Nephron progenitor cell (in vitro differentiated cells): ENCODE results near the gene JUN.

Experiments used
- DNase-seq: peaks from one replicate; pipeline ENCODE4 v3.0.0; 2021
- H3K27ac Mint-ChIP-seq: 2 replicates; pipeline ENCODE4 v1.8.0; 2021; ENCODE audit warnings: mild to moderate bottlenecking, moderate library complexity, mixed read lengths
- H3K27me3 Mint-ChIP-seq: 2 replicates; pipeline ENCODE4 v1.8.0; 2021; ENCODE audit warnings: mild to moderate bottlenecking, low read depth, mixed read lengths; ENCODE audit not compliant: poor library complexity
- H3K36me3 Mint-ChIP-seq: 2 replicates; pipeline ENCODE4 v1.8.0; 2021; ENCODE audit warnings: low read depth, mixed read lengths
- H3K4me1 Mint-ChIP-seq: 2 replicates; pipeline ENCODE4 v1.8.0; 2021; ENCODE audit warnings: mixed read lengths
- H3K4me3 Mint-ChIP-seq: 2 replicates; pipeline ENCODE4 v1.8.0; 2021; ENCODE audit warnings: mild to moderate bottlenecking, moderate library complexity, mixed read lengths
- H3K9me3 Mint-ChIP-seq: 2 replicates; pipeline ENCODE4 v1.8.0; 2021; ENCODE audit warnings: mild to moderate bottlenecking, moderate library complexity, mixed read lengths
- TF ChIP-seq, protein P1 (sequence below): fragments of 200-600 bp; sonication (generic); IDR thresholded peaks from 2 replicates; pipeline ENCODE4 v1.5.0; 2021; ENCODE audit warnings: antibody characterized with exemption

Gene JUN

DNA sequence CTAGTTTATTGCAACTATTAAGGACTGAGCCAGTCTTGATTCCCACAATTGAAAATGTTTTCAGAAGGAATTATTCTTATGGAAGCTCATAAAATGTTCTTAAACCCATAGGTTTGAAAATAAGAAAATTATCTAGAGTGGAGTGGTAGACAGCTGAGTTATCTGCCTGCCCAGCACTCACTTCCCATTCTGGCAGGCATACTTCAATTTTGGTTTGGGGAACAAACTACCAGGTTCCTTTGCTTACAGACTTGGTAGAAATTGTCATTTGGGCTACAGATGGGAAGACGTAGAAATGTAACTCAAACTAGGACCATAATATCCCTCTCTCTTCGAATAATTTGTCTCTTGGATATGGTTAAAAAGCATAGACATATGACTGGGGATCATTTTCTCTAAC lies 18.4 kb downstream of the JUN start:
- H3K27me3 Mint-ChIP-seq = peaks cover 27% of the 10 kb centered on the region
- TF ChIP-seq, protein P1, sequence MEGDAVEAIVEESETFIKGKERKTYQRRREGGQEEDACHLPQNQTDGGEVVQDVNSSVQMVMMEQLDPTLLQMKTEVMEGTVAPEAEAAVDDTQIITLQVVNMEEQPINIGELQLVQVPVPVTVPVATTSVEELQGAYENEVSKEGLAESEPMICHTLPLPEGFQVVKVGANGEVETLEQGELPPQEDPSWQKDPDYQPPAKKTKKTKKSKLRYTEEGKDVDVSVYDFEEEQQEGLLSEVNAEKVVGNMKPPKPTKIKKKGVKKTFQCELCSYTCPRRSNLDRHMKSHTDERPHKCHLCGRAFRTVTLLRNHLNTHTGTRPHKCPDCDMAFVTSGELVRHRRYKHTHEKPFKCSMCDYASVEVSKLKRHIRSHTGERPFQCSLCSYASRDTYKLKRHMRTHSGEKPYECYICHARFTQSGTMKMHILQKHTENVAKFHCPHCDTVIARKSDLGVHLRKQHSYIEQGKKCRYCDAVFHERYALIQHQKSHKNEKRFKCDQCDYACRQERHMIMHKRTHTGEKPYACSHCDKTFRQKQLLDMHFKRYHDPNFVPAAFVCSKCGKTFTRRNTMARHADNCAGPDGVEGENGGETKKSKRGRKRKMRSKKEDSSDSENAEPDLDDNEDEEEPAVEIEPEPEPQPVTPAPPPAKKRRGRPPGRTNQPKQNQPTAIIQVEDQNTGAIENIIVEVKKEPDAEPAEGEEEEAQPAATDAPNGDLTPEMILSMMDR = no peak
- H3K9me3 Mint-ChIP-seq = no peaks in the 10 kb centered on the region
- no peaks in the 10 kb centered on the region for H3K36me3 Mint-ChIP-seq
- H3K27ac Mint-ChIP-seq = no peak overlapping the region
- H3K4me1 Mint-ChIP-seq = no peaks in the 10 kb centered on the region
- DNase-seq = no peak
- no peak overlapping the region for H3K4me3 Mint-ChIP-seq

DNA sequence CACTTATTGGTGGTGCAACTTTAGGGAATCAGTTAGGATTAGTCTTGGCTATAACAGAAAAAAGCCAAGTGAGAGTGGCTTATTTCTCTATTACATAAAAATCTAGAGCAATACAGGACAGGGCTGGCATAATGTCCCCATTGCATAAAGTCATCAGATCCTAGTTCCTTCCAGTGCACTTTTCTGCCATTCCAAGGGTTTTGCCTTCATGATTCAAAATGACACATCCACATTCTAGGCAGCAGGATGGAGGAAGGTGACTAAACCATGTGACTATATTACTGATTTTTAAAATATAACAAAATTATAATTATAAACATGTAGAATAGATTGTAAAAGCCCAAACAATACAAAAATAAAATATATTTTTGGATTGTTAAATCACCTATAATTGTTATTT lies 18.8 kb downstream of the JUN start:
- H3K27ac Mint-ChIP-seq = no peak overlapping the region
- no peaks in the 10 kb centered on the region for H3K36me3 Mint-ChIP-seq
- TF ChIP-seq, protein P1 = no peak
- H3K27me3 Mint-ChIP-seq = peaks cover 27% of the 10 kb centered on the region
- no peak overlapping the region for H3K4me3 Mint-ChIP-seq
- no peak for DNase-seq
- no peaks in the 10 kb centered on the region for H3K4me1 Mint-ChIP-seq
- no peaks in the 10 kb centered on the region for H3K9me3 Mint-ChIP-seq

DNA sequence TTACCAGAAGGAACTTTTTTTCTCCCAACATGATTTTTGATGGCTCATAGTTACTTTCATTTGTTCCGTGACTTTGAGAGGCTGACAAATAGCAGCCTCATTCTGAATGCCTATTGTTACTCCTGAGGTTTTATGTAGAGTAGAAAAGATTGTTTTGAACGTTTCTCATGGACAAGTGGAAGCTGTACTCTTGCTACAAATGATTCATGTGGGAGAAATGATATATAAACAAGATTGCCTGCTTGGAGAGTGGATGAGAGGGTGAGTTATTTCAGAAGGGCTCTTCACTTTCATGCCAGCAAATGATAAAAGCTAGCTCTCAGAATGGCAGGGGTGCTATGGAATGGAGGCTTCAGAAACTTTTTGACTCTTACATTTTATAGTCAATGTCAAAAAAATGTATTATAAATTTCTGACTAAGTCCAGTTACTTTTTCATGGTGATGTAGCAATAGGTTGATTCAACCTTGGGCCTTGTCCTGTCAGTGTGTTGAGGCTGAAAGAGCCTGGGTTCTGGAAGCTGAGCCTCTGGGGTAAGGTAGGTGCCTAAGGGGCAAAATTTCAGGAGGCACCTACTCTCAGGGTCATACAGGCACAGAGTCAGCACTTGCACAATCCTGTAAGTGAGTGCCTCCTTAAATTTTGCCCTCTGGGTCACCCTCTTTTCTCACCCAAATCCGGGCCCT lies 19.4 kb downstream of the JUN start:
- H3K27me3 Mint-ChIP-seq = peaks cover 25% of the 10 kb centered on the region
- no peak overlapping the region for H3K27ac Mint-ChIP-seq

DNA sequence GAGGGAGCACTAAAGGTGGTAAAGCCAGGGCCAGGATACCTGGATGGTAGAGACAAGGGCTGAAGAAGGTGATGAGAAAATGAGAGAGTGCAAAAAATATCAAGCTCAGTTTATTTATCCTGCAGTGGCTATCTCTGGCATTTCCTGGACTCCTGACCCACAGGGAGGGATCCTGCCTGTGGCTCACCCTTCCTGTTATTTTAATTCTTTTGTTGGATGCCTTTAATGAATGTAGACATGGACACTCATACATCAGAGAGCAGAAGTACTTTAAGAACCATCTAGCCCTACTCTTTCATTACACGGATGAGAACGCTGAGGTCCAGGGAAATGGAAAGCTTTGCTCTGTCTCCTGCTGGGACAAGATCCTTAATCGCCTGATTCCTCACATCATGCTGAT lies 20.6 kb downstream of the JUN start:
- no peak overlapping the region for H3K27ac Mint-ChIP-seq
- H3K4me1 Mint-ChIP-seq = no peaks in the 10 kb centered on the region
- H3K36me3 Mint-ChIP-seq = no peaks in the 10 kb centered on the region
- TF ChIP-seq, protein P1 = no peak
- H3K9me3 Mint-ChIP-seq = no peaks in the 10 kb centered on the region
- no peak overlapping the region for H3K4me3 Mint-ChIP-seq
- peaks cover 22% of the 10 kb centered on the region for H3K27me3 Mint-ChIP-seq
- no peak for DNase-seq

More for the DNA sequence above, 19.4 kb downstream of the JUN start:
- TF ChIP-seq, protein P1 = no peak
- Mint-ChIP-seq H3K36me3 (no peaks in the 10 kb centered on the region), H3K9me3 (no peaks in the 10 kb centered on the region), H3K4me1 (no peaks in the 10 kb centered on the region), H3K4me3 (no peak overlapping the region)
- DNase-seq = no peak

DNA sequence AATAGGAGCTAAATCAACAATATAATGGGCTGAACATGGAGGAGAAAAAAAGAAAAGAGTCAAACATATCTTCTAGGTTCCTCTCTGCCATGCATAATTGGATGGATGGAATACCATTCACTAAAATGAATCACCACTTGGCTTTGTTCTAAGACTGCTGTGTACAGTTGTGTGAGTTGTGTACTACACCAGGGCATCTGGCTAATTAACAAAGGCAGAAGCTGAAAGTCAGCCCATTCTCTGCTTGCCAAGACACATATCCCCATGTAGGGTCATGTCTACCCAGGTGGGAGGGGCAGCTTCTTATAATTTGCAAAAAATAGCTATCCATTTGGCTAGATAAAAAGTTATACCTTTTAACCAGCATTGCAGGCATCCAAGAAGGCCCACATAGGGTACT lies 21.0 kb downstream of the JUN start:
- no peak overlapping the region for H3K27ac Mint-ChIP-seq
- DNase-seq = no peak
- TF ChIP-seq, protein P1 = no peak
- H3K27me3 Mint-ChIP-seq = peaks cover 22% of the 10 kb centered on the region
- H3K4me3 Mint-ChIP-seq = no peak overlapping the region
- H3K4me1 Mint-ChIP-seq = no peaks in the 10 kb centered on the region
- no peaks in the 10 kb centered on the region for H3K9me3 Mint-ChIP-seq
- H3K36me3 Mint-ChIP-seq = no peaks in the 10 kb centered on the region

DNA sequence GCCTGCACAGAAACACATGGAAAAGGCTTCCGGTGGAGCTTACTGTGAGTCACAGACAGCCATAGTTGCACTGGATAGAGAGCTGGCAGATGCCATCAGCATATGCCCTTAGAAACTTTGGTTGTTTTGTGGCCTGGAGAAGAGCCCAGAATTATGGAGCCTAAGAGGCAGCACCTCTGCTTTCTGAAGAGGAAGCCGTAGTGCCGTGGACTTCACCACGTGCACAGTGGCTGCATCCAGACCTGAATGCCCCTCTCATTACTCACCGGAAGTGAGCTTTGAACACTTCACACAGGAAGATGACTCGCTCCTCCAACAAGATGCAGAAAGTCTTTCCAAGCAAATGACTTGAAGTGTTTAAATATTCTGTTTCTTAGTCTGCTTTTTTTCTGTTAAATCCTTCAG lies 28.4 kb downstream of the JUN start:
- no peak for DNase-seq
- Mint-ChIP-seq H3K4me3 (no peak overlapping the region), H3K27ac (no peak overlapping the region), H3K36me3 (no peaks in the 10 kb centered on the region), H3K27me3 (peaks cover 3% of the 10 kb centered on the region), H3K4me1 (peaks cover 34% of the 10 kb centered on the region), H3K9me3 (no peaks in the 10 kb centered on the region)
- TF ChIP-seq, protein P1 = no peak
